Prostate gland (tissue), 2 donors: ENCODE data around the gene IKZF2.

Source experiments
- POLR2AphosphoS5 ChIP-seq: sonication (generic); formaldehyde crosslinking; IDR thresholded peaks from one replicate; pipeline ENCODE4 v1.6.1; 2017; ENCODE audit warnings: antibody characterized with exemption
- TF ChIP-seq, protein P1 (sequence below), 4 experiments: fragments of 200-600 bp in 2 of 4; fragments of 450-650 bp in 2 of 4; sonication (generic) in 2 of 4; IDR thresholded peaks; 1 replicate in 3 of 4; 2 replicates in 1 of 4; pipeline ENCODE4 v1.5.1; 2016 to 2019; ENCODE audit warnings: antibody characterized with exemption in 4 of 4, mild to moderate bottlenecking in 2 of 4, moderate library complexity in 2 of 4

DNA sequence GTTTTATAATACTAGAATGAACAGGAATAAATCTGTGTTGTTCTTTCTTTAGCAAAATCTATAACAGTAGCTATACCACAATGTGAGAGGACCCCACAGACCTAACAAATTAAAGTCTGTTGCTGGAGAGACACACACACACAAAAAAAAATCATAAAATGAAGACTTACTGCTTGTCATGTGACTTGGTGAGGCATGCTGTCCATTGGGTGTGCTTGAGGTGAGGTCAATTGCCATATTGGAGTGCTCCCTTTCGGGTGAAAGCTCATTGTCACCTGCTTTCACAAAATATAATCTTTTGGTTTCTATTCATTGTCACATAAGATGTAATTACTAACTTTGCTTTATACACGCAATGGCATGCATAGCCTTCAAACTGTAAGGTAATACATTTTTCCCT, 3.9 kb downstream of the IKZF2 start:
- TF ChIP-seq, protein P1, sequence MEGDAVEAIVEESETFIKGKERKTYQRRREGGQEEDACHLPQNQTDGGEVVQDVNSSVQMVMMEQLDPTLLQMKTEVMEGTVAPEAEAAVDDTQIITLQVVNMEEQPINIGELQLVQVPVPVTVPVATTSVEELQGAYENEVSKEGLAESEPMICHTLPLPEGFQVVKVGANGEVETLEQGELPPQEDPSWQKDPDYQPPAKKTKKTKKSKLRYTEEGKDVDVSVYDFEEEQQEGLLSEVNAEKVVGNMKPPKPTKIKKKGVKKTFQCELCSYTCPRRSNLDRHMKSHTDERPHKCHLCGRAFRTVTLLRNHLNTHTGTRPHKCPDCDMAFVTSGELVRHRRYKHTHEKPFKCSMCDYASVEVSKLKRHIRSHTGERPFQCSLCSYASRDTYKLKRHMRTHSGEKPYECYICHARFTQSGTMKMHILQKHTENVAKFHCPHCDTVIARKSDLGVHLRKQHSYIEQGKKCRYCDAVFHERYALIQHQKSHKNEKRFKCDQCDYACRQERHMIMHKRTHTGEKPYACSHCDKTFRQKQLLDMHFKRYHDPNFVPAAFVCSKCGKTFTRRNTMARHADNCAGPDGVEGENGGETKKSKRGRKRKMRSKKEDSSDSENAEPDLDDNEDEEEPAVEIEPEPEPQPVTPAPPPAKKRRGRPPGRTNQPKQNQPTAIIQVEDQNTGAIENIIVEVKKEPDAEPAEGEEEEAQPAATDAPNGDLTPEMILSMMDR (IDR thresholded peaks at IDR 0.05), result no peak
- no peak for TF ChIP-seq POLR2AphosphoS5
